Activated CD4-positive, alpha-beta memory T cell treated with anti-CD3 and anti-CD28 coated beads for 36 hours (primary cell): Measurements from ENCODE around the gene HIPK2. TPM values are rescaled to one million over a fixed set of nuclear protein-coding genes. Genes with fewer than 3 reads are reported as not detected.
"Not testable (repeated sequence)": the region's sequence is repeated elsewhere in the genome, so short reads cannot be mapped to it uniquely, and the experiment has no call there.

ENCODE experiments used
- CTCF ChIA-PET: fragments of 350-600 bp; sonication (Branson Sonifier 250); formaldehyde crosslinking; loops from one replicate; lab custom pipeline; 2021; ENCODE audit warnings: antibody characterized with exemption, inconsistent platforms; lab: Charles Lee
- POLR2A ChIA-PET: fragments of 350-600 bp; sonication (Branson Sonifier 250); formaldehyde crosslinking; loops from one replicate; lab custom pipeline; 2021; ENCODE audit warnings: antibody characterized with exemption; lab: Charles Lee
- DNase-seq: peaks from one replicate; pipeline ENCODE4 v3.0.0-alpha.2; 2020
- H3K27ac Mint-ChIP-seq: one replicate; pipeline ENCODE4 v1.8.0; 2021; ENCODE audit warnings: mixed read lengths
- H3K27me3 Mint-ChIP-seq: one replicate; pipeline ENCODE4 v1.8.0; 2021; ENCODE audit warnings: mixed read lengths
- H3K36me3 Mint-ChIP-seq: one replicate; pipeline ENCODE4 v1.8.0; 2021; ENCODE audit warnings: mixed read lengths
- H3K4me1 Mint-ChIP-seq: one replicate; pipeline ENCODE4 v1.8.0; 2021; ENCODE audit warnings: low read depth, mixed read lengths
- H3K4me3 Mint-ChIP-seq: one replicate; pipeline ENCODE4 v1.8.0; 2021; ENCODE audit warnings: mild to moderate bottlenecking, mixed read lengths
- H3K9me3 Mint-ChIP-seq: one replicate; pipeline ENCODE4 v1.8.0; 2021; ENCODE audit warnings: mixed read lengths
- intact Hi-C: fragments of 100-400 bp; cut with micrococcal nuclease; formaldehyde crosslinking; loops from one replicate; pipeline ENCODE4 v1.15.1; 2023
- total RNA-seq, 2 experiments: library from RNA; stranded (reverse); gene quantifications; one replicate each; pipeline ENCODE4 v1.2.3, GENCODE V29; 2021

Gene HIPK2
- total RNA-seq, 2 experiments from 2014 or later = 18.9 to 19.1 TPM

DNA sequence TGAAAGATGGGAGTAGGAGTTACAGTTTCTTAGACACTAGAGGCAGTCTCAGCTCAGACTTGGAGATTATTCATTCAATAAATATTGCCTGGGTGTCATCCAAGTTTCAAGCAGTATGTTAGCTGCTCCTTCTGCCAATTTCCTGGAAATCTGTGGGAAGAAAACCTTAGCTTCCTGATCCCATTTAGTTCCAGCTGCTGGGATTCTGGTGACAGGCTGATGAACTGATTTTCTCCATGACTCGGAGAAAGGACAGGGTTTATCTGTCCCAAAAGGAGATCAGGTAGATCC is 158.5 kb downstream of the HIPK2 start:
- intact Hi-C loops = loop anchor here (5.0 kb wide), 1 partner anchor 383 kb away; no protein-coding TSS in a partner anchor
- POLR2A ChIA-PET = no interaction called here
- H3K36me3 Mint-ChIP-seq = peaks cover 7% of the 10 kb centered on the region
- H3K4me3 Mint-ChIP-seq = no peak overlapping the region
- CTCF ChIA-PET = interaction anchor here (0.6 to 6.3 kb wide), 21 partner anchors 9 to 444 kb away, joined by 3 to 85 read pairs (median 4); partner anchors contain the start of gene PARP12
- no peaks in the 10 kb centered on the region for H3K27me3 Mint-ChIP-seq
- DNase-seq = no peak
- no peak overlapping the region for H3K27ac Mint-ChIP-seq
- no peaks in the 10 kb centered on the region for H3K9me3 Mint-ChIP-seq
- peaks cover 2% of the 10 kb centered on the region for H3K4me1 Mint-ChIP-seq

DNA sequence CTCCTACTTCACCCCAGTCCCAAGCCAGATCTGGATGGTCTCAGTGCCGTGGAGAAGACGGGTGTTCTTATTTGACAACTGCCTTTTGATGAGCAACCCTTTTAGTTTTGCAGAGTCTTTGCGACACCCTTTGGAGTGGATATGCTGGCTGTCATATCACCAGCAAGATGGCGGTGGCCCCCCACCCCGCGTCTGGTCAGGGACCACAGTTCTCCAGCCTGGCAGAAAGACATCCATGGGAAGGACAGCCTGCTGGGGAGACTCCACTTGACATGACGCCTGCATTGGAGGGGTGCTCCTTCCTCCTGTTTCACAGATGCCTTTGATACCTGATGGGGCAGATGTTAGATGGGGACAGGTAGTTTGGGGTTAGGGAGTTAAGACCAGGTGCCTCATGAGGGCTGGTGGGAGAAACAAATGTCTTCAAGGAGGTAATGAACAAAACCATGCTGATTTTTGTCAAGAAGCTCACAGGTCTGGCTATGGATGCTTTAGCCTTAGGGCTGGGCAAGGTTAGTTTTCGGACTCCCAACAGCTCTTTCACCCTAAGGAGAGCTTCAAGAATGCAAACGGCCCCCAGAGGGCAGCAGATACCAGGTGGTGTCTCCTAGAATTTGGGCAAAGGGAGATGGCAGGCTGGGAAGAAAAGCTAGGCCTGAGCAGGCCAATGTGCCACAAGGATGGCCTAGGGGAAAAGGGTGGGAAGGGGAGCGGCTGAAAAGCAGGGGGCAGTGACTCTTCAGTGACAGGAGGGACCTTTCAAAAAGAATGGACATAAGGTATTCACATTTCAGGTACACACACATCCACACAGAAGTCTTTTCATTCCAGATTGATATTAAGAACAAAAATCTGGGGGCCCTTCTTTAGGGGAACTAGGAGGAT is 159.1 kb downstream of the HIPK2 start:
- Mint-ChIP-seq H3K4me1 (no peaks in the 10 kb centered on the region), H3K36me3 (peaks cover 10% of the 10 kb centered on the region), H3K4me3 (no peak overlapping the region), H3K27ac (no peak overlapping the region), H3K9me3 (no peaks in the 10 kb centered on the region), H3K27me3 (no peaks in the 10 kb centered on the region)
- ChIA-PET CTCF (interaction anchor here (0.6 to 6.3 kb wide), 22 partner anchors 8 to 444 kb away, joined by 3 to 85 read pairs (median 4); partner anchors contain the start of gene PARP12), POLR2A (no interaction called here)
- DNase-seq = peak; percentile 61
- intact Hi-C loops = loop anchor here (5.0 kb wide), 1 partner anchor 384 kb away; no protein-coding TSS in a partner anchor

DNA sequence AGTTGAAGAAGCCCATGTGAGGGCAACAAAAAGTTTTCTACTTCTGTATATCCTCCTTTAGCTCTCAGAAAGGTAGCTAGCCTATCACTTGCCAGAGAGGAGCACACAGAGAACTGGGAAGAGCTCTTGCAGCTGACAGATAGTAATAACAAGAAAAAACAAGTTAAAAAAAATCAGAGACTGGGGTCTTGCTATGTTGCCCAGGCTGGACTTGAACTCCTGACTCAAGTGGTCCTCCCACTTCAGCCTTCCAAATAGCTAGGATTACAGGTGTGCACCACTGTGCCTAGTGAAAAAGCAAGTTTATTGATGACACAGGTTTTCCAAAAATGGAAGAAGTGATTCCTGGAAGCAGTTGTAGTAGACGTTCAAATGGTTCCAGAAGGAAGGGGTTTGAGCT is 160.7 kb downstream of the HIPK2 start:
- Mint-ChIP-seq H3K4me3 (no peak overlapping the region), H3K27ac (no peak overlapping the region), H3K27me3 (no peaks in the 10 kb centered on the region), H3K4me1 (no peaks in the 10 kb centered on the region), H3K36me3 (peaks cover 10% of the 10 kb centered on the region), H3K9me3 (no peaks in the 10 kb centered on the region)
- DNase-seq = no peak
- ChIA-PET POLR2A (interaction anchor here (0.8 to 1.2 kb wide), 2 partner anchors 19 to 942 kb away, joined by 3 read pairs; no protein-coding TSS in a partner anchor), CTCF (interaction anchor here (0.6 to 6.3 kb wide), 7 partner anchors 15 to 709 kb away, joined by 3 to 85 read pairs (median 12); no protein-coding TSS in a partner anchor)
- intact Hi-C loops = loop anchor here (5.0 kb wide), 1 partner anchor 385 kb away; no protein-coding TSS in a partner anchor

DNA sequence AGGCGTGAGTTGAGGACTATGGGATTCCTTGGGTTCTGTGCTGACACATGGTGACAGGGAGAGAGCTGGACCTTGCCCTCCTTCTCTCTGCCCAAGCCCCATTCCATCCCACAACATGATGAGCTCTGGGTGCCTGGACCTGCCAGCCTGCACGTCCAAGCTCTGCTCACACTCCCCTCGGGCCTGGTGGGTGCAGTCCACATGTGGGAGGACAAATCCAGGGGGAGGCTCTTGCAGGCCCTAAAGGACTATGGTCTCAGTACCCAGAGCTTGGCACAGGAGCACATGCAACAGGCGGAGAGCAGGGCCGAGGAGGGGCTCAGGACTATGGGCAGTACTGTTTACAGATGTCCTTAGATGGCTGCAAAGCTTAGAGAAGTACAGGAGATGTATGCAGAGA is 162.9 kb downstream of the HIPK2 start:
- intact Hi-C loops = loop anchor here (5.0 kb wide), 1 partner anchor 387 kb away; no protein-coding TSS in a partner anchor
- H3K4me3 Mint-ChIP-seq = no peak overlapping the region
- H3K9me3 Mint-ChIP-seq = no peaks in the 10 kb centered on the region
- H3K4me1 Mint-ChIP-seq = no peaks in the 10 kb centered on the region
- H3K27ac Mint-ChIP-seq = no peak overlapping the region
- POLR2A ChIA-PET = no interaction called here
- H3K36me3 Mint-ChIP-seq = peaks cover 14% of the 10 kb centered on the region
- DNase-seq = no peak
- CTCF ChIA-PET = no interaction called here
- H3K27me3 Mint-ChIP-seq = no peaks in the 10 kb centered on the region

DNA sequence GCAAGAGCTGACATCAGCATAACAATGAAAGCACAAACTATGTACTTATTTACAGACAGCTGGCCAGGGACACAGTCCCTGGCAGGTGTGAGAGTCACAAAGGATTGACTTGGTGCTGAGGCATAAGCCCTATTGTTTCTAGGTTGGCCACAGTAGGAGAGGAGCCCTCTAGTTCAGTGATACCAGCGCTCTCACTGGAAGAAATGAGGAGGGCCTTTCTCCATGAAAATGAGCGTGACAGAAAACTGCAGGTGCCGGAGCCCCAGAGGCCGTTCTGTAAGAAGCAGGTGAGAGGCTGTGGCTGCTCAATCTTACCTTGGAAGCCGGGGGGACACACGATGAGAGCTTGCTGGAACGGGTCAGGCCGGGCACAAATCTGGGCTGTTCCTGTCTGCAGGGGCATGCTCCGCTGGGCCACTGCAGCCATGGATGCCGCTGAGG is 163.8 kb downstream of the HIPK2 start:
- ChIA-PET POLR2A (no interaction called here), CTCF (no interaction called here)
- no peak for DNase-seq
- intact Hi-C loops = no loop called here
- peaks cover 14% of the 10 kb centered on the region for H3K36me3 Mint-ChIP-seq
- H3K27ac Mint-ChIP-seq = no peak overlapping the region
- no peak overlapping the region for H3K4me3 Mint-ChIP-seq
- H3K4me1 Mint-ChIP-seq = no peaks in the 10 kb centered on the region
- no peaks in the 10 kb centered on the region for H3K9me3 Mint-ChIP-seq
- no peaks in the 10 kb centered on the region for H3K27me3 Mint-ChIP-seq

DNA sequence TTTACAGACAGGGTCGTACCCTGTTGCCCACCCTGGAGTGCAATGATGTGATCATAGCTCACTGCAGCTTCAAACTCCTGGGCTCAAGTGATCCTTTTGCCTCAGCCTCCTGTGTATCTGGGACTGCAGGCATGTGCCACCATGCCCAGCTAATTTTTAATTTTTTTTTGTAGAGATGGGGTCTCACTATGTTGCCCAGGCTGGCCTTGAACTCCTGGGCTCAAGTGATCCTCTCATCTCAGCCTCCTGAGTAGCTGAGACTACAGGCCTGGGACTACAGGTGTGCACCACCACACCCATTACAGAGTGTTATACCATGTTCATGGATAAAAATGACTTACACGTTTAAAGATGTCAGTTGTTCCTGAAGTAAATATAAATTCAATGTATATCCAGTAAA is 166.2 kb downstream of the HIPK2 start:
- H3K4me3 Mint-ChIP-seq, H3K27ac Mint-ChIP-seq, H3K27me3 Mint-ChIP-seq, POLR2A ChIA-PET, H3K4me1 Mint-ChIP-seq, H3K9me3 Mint-ChIP-seq, DNase-seq, intact Hi-C loops: not testable (repeated sequence)
- CTCF ChIA-PET = interaction anchor here (1.2 kb wide), 2 partner anchors 9 kb away, joined by 3 to 6 read pairs; no protein-coding TSS in a partner anchor
- peaks cover 16% of the 10 kb centered on the region for H3K36me3 Mint-ChIP-seq

DNA sequence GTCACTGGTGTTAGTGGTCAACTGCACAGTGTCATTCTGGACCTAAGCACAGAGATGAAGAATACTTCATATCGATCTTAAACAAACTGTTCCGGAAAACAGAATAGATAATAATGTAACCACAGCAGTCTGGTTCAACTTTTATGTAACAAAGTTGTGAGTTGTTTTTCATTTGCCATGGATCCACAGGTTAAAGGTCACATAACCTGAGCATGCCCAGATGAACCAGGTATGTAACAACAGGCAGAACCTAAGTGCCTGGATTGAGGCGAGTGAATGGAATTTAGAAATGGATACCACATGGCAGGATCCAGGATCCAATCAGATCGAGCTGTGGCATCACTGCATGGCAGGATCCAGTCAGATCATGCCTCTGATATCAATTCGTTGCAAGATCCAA is 167.2 kb downstream of the HIPK2 start:
- intact Hi-C loops = no loop called here
- Mint-ChIP-seq H3K36me3 (peaks cover 16% of the 10 kb centered on the region), H3K4me1 (no peaks in the 10 kb centered on the region), H3K9me3 (peaks cover 2% of the 10 kb centered on the region), H3K27me3 (no peaks in the 10 kb centered on the region), H3K4me3 (no peak overlapping the region), H3K27ac (no peak overlapping the region)
- ChIA-PET POLR2A (no interaction called here), CTCF (interaction anchor here (0.6 to 1.2 kb wide), 2 partner anchors 9 to 10 kb away, joined by 3 read pairs; no protein-coding TSS in a partner anchor)
- no peak for DNase-seq

DNA sequence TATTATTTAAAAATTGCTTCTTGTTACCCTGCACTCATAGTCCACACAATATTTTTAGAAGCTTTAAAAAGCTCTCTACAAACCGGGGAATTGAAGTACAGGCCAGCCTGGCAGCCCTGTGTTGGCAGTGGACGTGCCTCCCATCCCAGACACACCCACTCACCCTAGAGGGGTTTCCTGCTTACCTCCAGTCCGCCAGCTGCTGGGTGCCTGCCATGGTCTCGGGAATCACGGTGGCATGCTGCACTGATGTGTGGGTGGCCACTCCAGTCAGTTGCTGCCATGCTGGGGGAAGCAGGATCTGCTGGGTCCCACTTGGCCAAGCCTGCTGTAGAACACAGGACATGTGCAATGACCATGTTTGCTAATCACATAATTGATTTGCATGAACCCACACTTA is 173.9 kb downstream of the HIPK2 start:
- H3K9me3 Mint-ChIP-seq = peaks cover 2% of the 10 kb centered on the region
- POLR2A ChIA-PET = no interaction called here
- no peaks in the 10 kb centered on the region for H3K27me3 Mint-ChIP-seq
- no peak overlapping the region for H3K4me3 Mint-ChIP-seq
- H3K36me3 Mint-ChIP-seq = peaks cover 17% of the 10 kb centered on the region
- intact Hi-C loops = loop anchor here (2.0 kb wide), 1 partner anchor 17 kb away; no protein-coding TSS in a partner anchor
- H3K4me1 Mint-ChIP-seq = no peaks in the 10 kb centered on the region
- CTCF ChIA-PET = interaction anchor here (1.0 to 2.7 kb wide), 3 partner anchors 42 to 399 kb away, joined by 3 to 12 read pairs (median 3); no protein-coding TSS in a partner anchor
- DNase-seq = no peak
- H3K27ac Mint-ChIP-seq = no peak overlapping the region

DNA sequence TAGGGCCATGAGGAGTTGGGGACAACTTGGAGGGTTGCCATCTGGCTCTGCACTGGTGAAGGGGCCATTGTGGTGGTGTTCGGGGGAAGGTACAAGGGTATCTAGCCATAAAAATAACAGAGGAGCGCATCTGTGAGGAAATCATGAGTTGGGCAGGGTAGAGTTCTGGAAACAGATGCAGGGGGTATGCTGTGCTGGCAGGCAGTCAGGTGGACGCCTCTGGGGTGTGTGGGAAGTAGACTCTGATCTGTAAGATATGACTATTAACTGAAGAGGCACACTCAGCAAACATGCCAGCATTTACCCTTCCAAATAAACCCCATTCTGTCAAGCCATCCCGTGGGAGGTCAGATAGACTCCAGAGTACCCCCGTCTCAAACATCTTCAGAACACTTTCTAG is 174.5 kb downstream of the HIPK2 start:
- peaks cover 17% of the 10 kb centered on the region for H3K36me3 Mint-ChIP-seq
- intact Hi-C loops = loop anchor here (2.0 kb wide), 1 partner anchor 18 kb away; no protein-coding TSS in a partner anchor

DNA sequence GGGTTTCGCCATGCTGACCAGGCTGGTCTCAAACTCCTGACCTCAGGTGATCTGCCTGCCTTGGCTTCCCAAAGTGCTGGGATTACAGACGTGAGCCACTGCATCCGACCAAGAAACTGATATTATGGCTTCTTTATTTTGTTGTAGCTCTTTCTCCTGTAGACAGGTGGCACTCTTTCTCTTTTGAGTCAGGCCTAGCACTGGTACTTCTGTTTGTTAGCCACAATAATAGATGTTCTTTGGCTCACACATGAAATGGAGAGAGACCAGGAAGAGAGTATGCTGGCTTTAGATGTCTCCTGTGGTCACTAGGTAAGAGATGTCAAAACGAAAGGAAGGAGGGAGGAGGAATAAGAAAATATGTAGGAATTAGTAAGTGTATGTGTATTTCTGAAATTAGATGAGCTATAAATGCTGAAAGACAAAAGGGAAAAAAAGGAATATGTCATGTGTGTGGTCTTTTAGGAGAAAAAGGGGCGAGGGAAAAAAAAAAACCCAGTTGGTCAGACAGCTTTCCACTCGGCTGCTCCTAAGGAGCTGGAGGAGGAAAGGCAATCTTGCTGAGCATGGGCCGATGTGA is 175.6 kb downstream of the HIPK2 start:
- no peaks in the 10 kb centered on the region for H3K4me1 Mint-ChIP-seq
- POLR2A ChIA-PET = no interaction called here
- intact Hi-C loops = loop anchor here (1.0 to 2.0 kb wide), 2 partner anchors 19 to 402 kb away; no protein-coding TSS in a partner anchor
- H3K4me3 Mint-ChIP-seq = no peak overlapping the region
- H3K36me3 Mint-ChIP-seq = peaks cover 15% of the 10 kb centered on the region
- H3K27ac Mint-ChIP-seq = no peak overlapping the region
- DNase-seq = no peak
- H3K27me3 Mint-ChIP-seq = no peaks in the 10 kb centered on the region
- CTCF ChIA-PET = interaction anchor here (0.6 to 3.4 kb wide), 29 partner anchors 8 to 417 kb away, joined by 3 to 32 read pairs (median 6); no protein-coding TSS in a partner anchor
- no peaks in the 10 kb centered on the region for H3K9me3 Mint-ChIP-seq

More for the DNA sequence above, 174.5 kb downstream of the HIPK2 start:
- ChIA-PET CTCF (interaction anchor here (1.0 to 3.4 kb wide), 6 partner anchors 17 to 401 kb away, joined by 3 to 32 read pairs (median 6); no protein-coding TSS in a partner anchor), POLR2A (no interaction called here)
- peaks cover 2% of the 10 kb centered on the region for H3K9me3 Mint-ChIP-seq
- H3K27me3 Mint-ChIP-seq = no peaks in the 10 kb centered on the region
- no peak overlapping the region for H3K4me3 Mint-ChIP-seq
- no peak overlapping the region for H3K27ac Mint-ChIP-seq
- DNase-seq = no peak
- no peaks in the 10 kb centered on the region for H3K4me1 Mint-ChIP-seq

DNA sequence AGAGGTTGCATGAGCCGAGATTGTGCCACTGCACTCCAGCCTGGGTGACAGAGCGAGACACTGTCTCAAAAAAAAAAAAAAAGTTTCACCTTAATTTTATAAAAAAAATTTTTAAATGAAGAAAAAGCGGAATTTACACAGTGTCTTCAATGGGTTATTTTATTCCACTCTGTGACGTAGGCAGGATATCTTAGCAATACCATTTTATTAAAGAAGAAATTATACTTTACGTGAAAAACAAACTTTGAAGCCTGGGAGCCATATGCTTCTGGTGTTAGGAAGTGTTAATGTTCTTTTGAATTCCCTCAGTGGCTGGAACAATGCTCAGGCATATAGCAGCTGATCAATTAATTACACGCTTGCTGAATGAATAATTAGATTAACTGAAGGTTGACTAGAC is 176.6 kb downstream of the HIPK2 start:
- H3K27me3 Mint-ChIP-seq = no peaks in the 10 kb centered on the region
- POLR2A ChIA-PET = no interaction called here
- no peak for DNase-seq
- no peak overlapping the region for H3K4me3 Mint-ChIP-seq
- CTCF ChIA-PET = interaction anchor here (0.7 to 3.4 kb wide), 14 partner anchors 12 to 418 kb away, joined by 3 to 32 read pairs (median 9); no protein-coding TSS in a partner anchor
- peaks cover 17% of the 10 kb centered on the region for H3K36me3 Mint-ChIP-seq
- H3K9me3 Mint-ChIP-seq = no peaks in the 10 kb centered on the region
- no peak overlapping the region for H3K27ac Mint-ChIP-seq
- intact Hi-C loops = no loop called here
- no peaks in the 10 kb centered on the region for H3K4me1 Mint-ChIP-seq
